Stimulated activated CD8-positive, alpha-beta memory T cell treated with anti-CD3 and anti-CD28 coated beads, Interleukin-15, amount 100 ng/mL, for 48 hours (primary cell): ENCODE measurements around the gene CBLB.
"Not testable (repeated sequence)": the region's sequence is repeated elsewhere in the genome, so short reads cannot be mapped to it uniquely, and the experiment has no call there.

Experiments used
- DNase-seq, 2 donors: peaks; one replicate each; pipeline ENCODE4 v3.0.0-alpha.2; 2020; ENCODE audit warnings: low read depth in 2 of 2

Gene CBLB

GRCh38 chr3:105786990-105787389 is 81.8 kb downstream of the CBLB start:
- DNase-seq, result no peak

GRCh38 chr3:105786241-105786640 is 82.6 kb downstream of the CBLB start:
- no peak for DNase-seq

GRCh38 chr3:105785803-105786202 is 83.0 kb downstream of the CBLB start:
- DNase-seq, result no peak

GRCh38 chr3:105783631-105784030 is 85.2 kb downstream of the CBLB start:
- DNase-seq, result no peak

DNA sequence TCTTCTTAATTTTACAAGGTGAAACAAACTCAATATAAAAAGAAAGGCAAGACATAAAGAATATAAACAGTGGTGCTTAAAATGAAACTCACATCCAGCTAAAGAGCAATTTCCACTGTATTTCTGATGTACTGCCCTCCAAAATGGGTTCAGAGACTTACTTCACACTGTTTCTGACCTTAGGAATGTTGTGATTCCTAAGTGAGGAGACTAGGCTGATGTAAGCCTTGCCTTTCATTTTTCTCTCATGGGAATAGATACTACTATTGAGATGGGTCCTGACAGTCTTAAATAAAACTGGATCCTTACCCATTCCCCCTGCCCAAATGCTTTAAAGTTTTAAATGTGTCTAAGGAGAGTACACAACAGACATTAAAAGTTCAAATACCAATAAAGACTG is 86.9 kb downstream of the CBLB start:
- DNase-seq, result no peak

- no peak for DNase-seq
These were observed 88.7 kb downstream of the CBLB start for GRCh38 chr3:105780107-105780506.

GRCh38 chr3:105775368-105775767 is 93.4 kb downstream of the CBLB start:
- DNase-seq, result no peak

DNA sequence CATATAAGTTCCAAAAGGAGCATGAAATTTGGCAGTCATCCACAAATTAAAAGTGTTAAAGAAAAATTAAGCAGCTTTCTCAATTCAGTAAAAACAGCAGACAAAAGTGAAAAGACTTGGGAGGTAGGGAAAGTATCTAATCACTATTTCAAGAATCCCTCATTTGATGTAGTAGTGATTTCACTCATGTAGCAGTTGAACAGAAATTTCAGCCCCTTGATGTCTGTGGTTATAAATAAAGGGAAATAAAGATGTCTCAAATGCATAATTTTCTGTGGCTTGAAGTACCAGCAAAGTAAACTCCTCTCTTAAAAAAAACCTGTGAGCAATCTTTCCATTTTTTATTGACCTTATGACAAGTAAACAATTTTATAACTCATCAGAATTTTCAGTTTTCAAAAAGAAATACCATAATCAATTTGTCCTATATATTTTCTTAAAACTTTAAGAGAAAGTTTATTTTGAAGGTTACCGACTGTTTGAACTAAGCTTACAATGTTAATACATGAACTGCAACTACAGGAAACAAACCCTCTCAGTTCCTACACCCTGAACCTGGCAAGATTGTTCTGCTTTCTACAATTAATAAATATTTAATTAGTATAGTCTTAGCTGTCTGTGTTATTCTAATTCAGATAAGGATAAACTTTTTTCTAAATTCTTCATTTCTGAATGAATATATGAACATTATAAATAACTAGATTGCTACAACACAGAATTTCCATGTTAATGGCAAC is 94.2 kb downstream of the CBLB start:
- no peak for DNase-seq

GRCh38 chr3:105773291-105773690 is 95.5 kb downstream of the CBLB start:
- no peak for DNase-seq

DNA sequence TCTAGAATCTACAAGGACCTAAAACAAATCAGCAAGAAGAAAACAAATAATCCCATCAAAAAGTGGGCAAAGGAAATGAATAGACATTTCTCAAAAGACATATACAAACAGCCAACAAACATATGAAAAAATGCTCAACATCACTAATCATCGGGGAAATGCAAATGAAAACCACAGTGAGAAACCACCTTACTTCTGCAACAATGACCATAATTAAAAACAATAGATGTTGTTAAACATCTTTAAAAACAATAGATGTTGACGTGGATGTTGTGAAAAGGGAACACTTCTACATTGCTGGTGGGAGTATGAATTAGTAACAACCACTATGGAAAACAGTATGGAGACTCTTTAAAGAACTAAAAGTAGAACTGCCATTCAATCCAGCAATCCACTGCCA is 96.2 kb downstream of the CBLB start:
- no peak for DNase-seq

- no peak for DNase-seq
These were observed 97.4 kb downstream of the CBLB start for GRCh38 chr3:105771392-105771791.

- DNase-seq, result no peak
These were observed 98.4 kb downstream of the CBLB start for GRCh38 chr3:105770410-105770809.

GRCh38 chr3:105767776-105768175 is 101.0 kb downstream of the CBLB start:
- DNase-seq, result no peak

- no peak for DNase-seq
These were observed 101.6 kb downstream of the CBLB start for GRCh38 chr3:105767216-105767615.

- no peak for DNase-seq
These were observed 103.5 kb downstream of the CBLB start for GRCh38 chr3:105765308-105765639.

DNA sequence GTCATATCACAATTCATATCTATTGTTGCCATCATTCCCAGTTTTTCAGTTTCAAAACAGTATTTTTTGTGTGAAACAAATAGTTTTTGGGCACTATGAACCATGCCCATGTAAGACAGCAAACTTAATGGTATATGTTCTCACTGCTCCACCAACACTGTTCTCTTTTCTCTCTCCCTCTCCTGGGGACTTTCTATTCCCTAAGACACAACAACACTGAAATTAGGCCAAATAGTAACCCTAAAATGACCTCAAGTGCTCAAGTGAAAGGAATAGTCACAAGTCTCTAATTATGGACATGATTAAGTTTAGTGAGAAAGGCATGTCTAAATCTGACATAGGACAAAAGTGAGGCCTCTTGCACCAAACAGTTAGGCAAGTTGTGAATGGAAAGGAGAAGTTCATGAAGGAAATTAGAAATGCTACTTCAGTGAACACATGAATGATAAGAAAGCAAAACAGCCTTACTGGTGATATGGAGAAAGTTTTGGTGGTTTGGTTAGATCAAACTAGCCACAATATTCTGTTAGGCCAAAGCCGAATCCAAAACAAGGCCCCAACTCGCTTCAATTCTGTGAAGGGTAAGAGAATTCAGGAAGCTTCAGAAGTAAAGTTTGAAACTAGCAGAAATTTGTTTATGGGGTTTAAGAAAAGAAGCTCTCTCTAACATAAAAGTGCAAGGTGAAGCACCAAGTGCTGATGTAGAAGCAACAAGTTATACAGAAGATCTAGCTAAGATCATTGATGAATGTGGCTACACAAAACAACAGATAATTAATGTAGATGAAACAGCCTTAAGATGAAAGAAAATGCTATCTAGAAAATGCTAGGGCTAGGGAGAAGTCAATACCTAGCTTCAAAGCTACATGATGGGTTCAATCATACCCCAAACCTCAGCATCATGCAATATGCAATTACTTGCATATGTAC is 104.2 kb downstream of the CBLB start:
- no peak for DNase-seq

- no peak for DNase-seq
These were observed 105.2 kb downstream of the CBLB start for GRCh38 chr3:105763659-105764036.

DNA sequence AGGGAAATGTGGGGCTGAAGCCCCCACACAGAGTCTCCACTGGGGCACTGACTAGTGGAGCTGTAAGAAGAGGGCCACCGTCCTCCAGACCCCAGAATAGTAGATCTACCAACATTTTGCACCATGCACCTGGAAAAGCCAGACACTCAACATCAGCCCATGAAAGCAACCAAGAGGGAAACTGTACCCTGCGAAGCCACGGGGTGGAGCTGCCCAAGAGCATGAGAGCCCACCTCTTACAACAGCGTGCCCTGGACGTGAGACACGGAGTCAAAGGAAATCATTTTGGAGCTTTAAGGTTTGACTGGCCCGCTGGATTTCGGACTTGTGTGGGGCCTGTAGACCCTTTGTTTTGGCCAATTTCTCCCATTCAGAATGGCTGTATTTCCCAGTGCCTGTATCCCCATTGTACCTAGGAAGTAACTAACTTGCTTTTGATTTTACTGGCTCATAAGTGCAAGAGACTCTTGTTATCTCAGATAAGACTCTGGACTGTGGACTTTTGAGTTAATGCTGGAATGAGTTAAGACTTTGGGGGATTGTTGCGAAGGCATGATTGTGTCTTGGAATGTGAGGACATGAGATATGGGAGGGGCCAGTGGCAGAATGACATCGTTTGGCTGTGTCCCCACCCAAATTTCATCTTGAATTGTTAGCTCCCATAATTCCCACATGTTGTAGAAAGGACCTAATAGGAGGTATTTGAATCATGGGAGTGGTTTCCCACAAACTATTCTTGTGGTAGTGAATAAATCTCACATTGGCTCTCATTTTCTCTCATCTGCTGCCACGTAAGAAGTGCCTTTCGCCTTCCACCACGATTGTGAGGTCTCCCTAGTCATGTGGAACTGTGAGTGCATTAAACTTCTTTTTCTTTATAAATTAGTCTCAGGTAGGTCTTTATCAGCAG is 105.8 kb downstream of the CBLB start:
- DNase-seq, result no peak

GRCh38 chr3:105762214-105762613 is 106.6 kb downstream of the CBLB start:
- DNase-seq, result not testable (repeated sequence)

GRCh38 chr3:105759442-105760078 is 109.3 kb downstream of the CBLB start:
- no peak for DNase-seq

- DNase-seq, result no peak
These were observed 110.4 kb downstream of the CBLB start for GRCh38 chr3:105758451-105758850.
